Gastrocnemius medialis (tissue), 4 donors: ENCODE data around the gene CD300E. TPM values are rescaled to one million over a fixed set of nuclear protein-coding genes. Genes with fewer than 3 reads are reported as not detected.

Experiments used
- ATAC-seq, 2 donors: fragments of 150-250 bp; one replicate each; pipeline ENCODE4 v1.9.1; 2016
- DNase-seq, 2 donors: peaks; one replicate each; pipeline ENCODE4 v3.0.0-alpha.2; 2019
- H3K27ac ChIP-seq, 4 donors: fragments of 200-600 bp; sonication (generic); 1 replicate in 1 of 4; 2 replicates in 3 of 4; pipeline ENCODE4 v1.5.1; 2016 to 2018; ENCODE audit warnings: mild to moderate bottlenecking in 2 of 4, moderate library complexity in 1 of 4
- H3K27me3 ChIP-seq, 3 donors: fragments of 200-600 bp; sonication (generic) in 2 of 3; 1 replicate in 1 of 3; 2 replicates in 2 of 3; pipeline versions ENCODE4 v1.5.1 to v1.6.0; 2016 to 2019; ENCODE audit warnings: mild to moderate bottlenecking in 1 of 3, moderate library complexity in 1 of 3
- H3K36me3 ChIP-seq, 2 donors: fragments of 200-600 bp; sonication (generic) in 1 of 2; one replicate each; pipeline ENCODE4 v1.5.1; 2017 to 2018
- H3K4me1 ChIP-seq, 2 donors: fragments of 200-600 bp; sonication (generic) in 1 of 2; one replicate each; pipeline ENCODE4 v1.5.1; 2016 to 2017; ENCODE audit warnings: mild to moderate bottlenecking in 2 of 2
- H3K4me3 ChIP-seq, 4 donors: fragments of 200-600 bp; sonication (generic) in 3 of 4; 1 replicate in 1 of 4; 2 replicates in 3 of 4; pipeline ENCODE4 v1.5.1; 2016 to 2019; ENCODE audit warnings: mild to moderate bottlenecking in 2 of 4
- H3K9me3 ChIP-seq, 3 donors: fragments of 200-600 bp; sonication (generic) in 2 of 3; 1 replicate in 1 of 3; 2 replicates in 2 of 3; pipeline ENCODE4 v1.5.1; 2016 to 2019
- CTCF ChIP-seq, 5 experiments: fragments of 450-650 bp in 3 of 5; fragments of 200-600 bp in 2 of 5; sonication (generic) in 2 of 5; IDR thresholded peaks in 4 of 5; conservative IDR thresholded peaks in 1 of 5; 1 replicate in 4 of 5; 2 replicates in 1 of 5; pipeline ENCODE4 v1.5.1; 2016 to 2019; ENCODE audit warnings: antibody characterized with exemption in 5 of 5, mild to moderate bottlenecking in 3 of 5, moderate library complexity in 3 of 5
- POLR2A ChIP-seq, 2 donors: fragments of 450-650 bp; IDR thresholded peaks; one replicate each; pipeline ENCODE4 v1.6.1; 2017; ENCODE audit warnings: antibody characterized with exemption in 2 of 2, mild to moderate bottlenecking in 2 of 2, moderate library complexity in 2 of 2
- in situ Hi-C, 4 donors: fragments of 200-750 bp; cut with MboI; loops; one replicate each; pipeline versions ENCODE4 v1.15.0 to v1.8.0; 2017; ENCODE audit warnings: low sequenced_read_pairs in 4 of 4
- intact Hi-C: fragments of 100-400 bp; cut with DNase I; formaldehyde crosslinking; loops from one replicate; pipeline ENCODE4 v1.15.1; 2023; ENCODE audit warnings: low total_unique reads
- total RNA-seq, 4 donors: library from RNA; depleted of rRNA; stranded (reverse); fragments of >200 nt; gene quantifications; one replicate each; pipeline versions ENCODE4 v1.1.0 to v1.2.3, GENCODE V29; 2016

CD300E gene
- total RNA-seq, 4 donors from 2014 or later, result 0.26 to 0.91 TPM; not detected in 2

- no peak overlapping the region for H3K27ac ChIP-seq
- intact Hi-C loops, result no loop called here
- TF ChIP-seq CTCF (IDR thresholded peaks at IDR 0.05 in 4 of 5, conservative IDR thresholded peaks at IDR 0.05 in 1 of 5), result no peak
- TF ChIP-seq POLR2A (IDR thresholded peaks at IDR 0.05), result no peak
- H3K9me3 ChIP-seq, result no peaks in the 10 kb centered on the region
- no peaks in the 10 kb centered on the region for H3K36me3 ChIP-seq
- ATAC-seq (no peak), DNase-seq (no peak)
- no peaks in the 10 kb centered on the region for H3K27me3 ChIP-seq
- H3K4me3 ChIP-seq, result no peak overlapping the region
- H3K4me1 ChIP-seq, result no peaks in the 10 kb centered on the region
- in situ Hi-C loops, result no loop called here
Measured at GRCh38 chr17:74585711-74586110, 37.8 kb downstream of the CD300E start.

- TF ChIP-seq CTCF (IDR thresholded peaks at IDR 0.05 in 4 of 5, conservative IDR thresholded peaks at IDR 0.05 in 1 of 5), result no peak
- TF ChIP-seq POLR2A (IDR thresholded peaks at IDR 0.05), result no peak
- in situ Hi-C loops, result no loop called here
- intact Hi-C loops, result no loop called here
Measured at GRCh38 chr17:74584292-74585060, 39.1 kb downstream of the CD300E start.

GRCh38 chr17:74582633-74583032 lies 40.9 kb downstream of the CD300E start:
- Histone ChIP-seq H3K27me3 (no peaks in the 10 kb centered on the region), H3K9me3 (no peaks in the 10 kb centered on the region), H3K27ac (no peak overlapping the region), H3K36me3 (no peaks in the 10 kb centered on the region), H3K4me3 (no peak overlapping the region), H3K4me1 (no peaks in the 10 kb centered on the region)
- ATAC-seq, result no peak
- no peak for DNase-seq
- TF ChIP-seq POLR2A (IDR thresholded peaks at IDR 0.05), result no peak
- no peak for TF ChIP-seq CTCF (IDR thresholded peaks at IDR 0.05 in 4 of 5, conservative IDR thresholded peaks at IDR 0.05 in 1 of 5)
- in situ Hi-C loops, result no loop called here
- intact Hi-C loops, result no loop called here

More at GRCh38 chr17:74584292-74585060, 39.1 kb downstream of the CD300E start:
- H3K4me3 ChIP-seq, result no peak overlapping the region
- H3K27ac ChIP-seq, result no peak overlapping the region
- DNase-seq (no peak), ATAC-seq (no peak)
- no peaks in the 10 kb centered on the region for H3K36me3 ChIP-seq
- H3K27me3 ChIP-seq, result no peaks in the 10 kb centered on the region
- H3K9me3 ChIP-seq, result no peaks in the 10 kb centered on the region
- no peaks in the 10 kb centered on the region for H3K4me1 ChIP-seq

- no peaks in the 10 kb centered on the region for H3K9me3 ChIP-seq
- no peaks in the 10 kb centered on the region for H3K36me3 ChIP-seq
- TF ChIP-seq CTCF (IDR thresholded peaks at IDR 0.05 in 4 of 5, conservative IDR thresholded peaks at IDR 0.05 in 1 of 5) (no peak), POLR2A (IDR thresholded peaks at IDR 0.05) (no peak)
- no peaks in the 10 kb centered on the region for H3K27me3 ChIP-seq
- ATAC-seq (no peak), DNase-seq (no peak)
- in situ Hi-C loops (no loop called here), intact Hi-C loops (no loop called here)
- no peak overlapping the region for H3K27ac ChIP-seq
- H3K4me3 ChIP-seq, result no peak overlapping the region
- H3K4me1 ChIP-seq, result no peaks in the 10 kb centered on the region
Measured at GRCh38 chr17:74579900-74580299, 43.6 kb downstream of the CD300E start.
